B cell (primary cell): Measurements from ENCODE around the gene CILP2. TPM values are rescaled to one million over a fixed set of nuclear protein-coding genes. Genes with fewer than 3 reads are reported as not detected.

Experiments
- ATAC-seq: fragments of 200-7000 bp; cut with Tn5 transposase; one replicate; pipeline ENCODE4 v1.10.0; 2021; ENCODE audit warnings: low read depth, mild to moderate bottlenecking, moderate number of reproducible peaks, moderate library complexity
- CTCF ChIA-PET: fragments of 350-600 bp; sonication (Branson Sonifier 250); formaldehyde crosslinking; loops from one replicate; lab custom pipeline; 2021; ENCODE audit warnings: antibody characterized with exemption, inconsistent platforms; lab: Charles Lee
- POLR2A ChIA-PET: fragments of 350-600 bp; sonication (Branson Sonifier 250); formaldehyde crosslinking; loops from one replicate; lab custom pipeline; 2021; ENCODE audit warnings: antibody characterized with exemption; lab: Charles Lee
- DNase-seq: peaks from one replicate; pipeline ENCODE4 v3.0.0; 2013
- H2AFZ ChIP-seq: 2 replicates; pipeline ENCODE4 v1.6.1; 2012; ENCODE audit warnings: mild to moderate bottlenecking, low read depth, low read length; ENCODE audit not compliant: insufficient read depth, poor library complexity, severe bottlenecking
- H3K27ac ChIP-seq, 2 donors: 1 replicate in 1 of 2; 2 replicates in 1 of 2; pipeline ENCODE4 v1.5.1; 2012 to 2013; ENCODE audit warnings: low read length in 2 of 2, mild to moderate bottlenecking in 2 of 2, moderate library complexity in 1 of 2
- H3K27me3 ChIP-seq, 4 experiments: fragments of 200-600 bp in 1 of 4; sonication (generic) in 1 of 4; replicated peaks in 1 of 4; 1 replicate in 2 of 4; 2 replicates in 2 of 4; pipeline versions ENCODE4 v1.6.1 to v1.7.0; 2013 to 2016; ENCODE audit warnings: low read length in 3 of 4, mild to moderate bottlenecking in 2 of 4, mixed read lengths in 1 of 4, moderate library complexity in 1 of 4; ENCODE audit not compliant: insufficient read depth in 4 of 4, control insufficient read depth in 3 of 4; ENCODE audit errors: control extremely low read depth in 1 of 4
- H3K36me3 ChIP-seq, 2 experiments: replicated peaks in 1 of 2; 1 replicate in 1 of 2; 2 replicates in 1 of 2; pipeline versions ENCODE4 v1.6.1 to v1.7.1; 2013; ENCODE audit warnings: low read length in 1 of 2; ENCODE audit not compliant: insufficient read depth in 2 of 2, control insufficient read depth in 1 of 2; ENCODE audit errors: control extremely low read depth in 1 of 2, extremely low read depth in 1 of 2
- H3K4me1 ChIP-seq, 2 donors: fragments of 200-600 bp in 1 of 2; sonication (generic) in 1 of 2; 1 replicate in 1 of 2; 2 replicates in 1 of 2; pipeline versions ENCODE4 v1.5.1 to v1.6.1; 2013 to 2017; ENCODE audit warnings: low read length in 2 of 2; ENCODE audit not compliant: control insufficient read depth in 2 of 2, insufficient read depth in 2 of 2
- H3K4me2 ChIP-seq: replicated peaks from 2 replicates; pipeline ENCODE3; 2012; ENCODE audit warnings: mild to moderate bottlenecking, low read depth, low read length; ENCODE audit not compliant: poor library complexity, severe bottlenecking
- H3K4me3 ChIP-seq, 5 experiments: fragments of 200-600 bp in 1 of 5; sonication (generic) in 1 of 5; 1 replicate in 3 of 5; 2 replicates in 2 of 5; pipeline versions ENCODE4 v1.5.1 to v1.7.0; 2011 to 2016; ENCODE audit warnings: low read length in 4 of 5, mild to moderate bottlenecking in 4 of 5, low read depth in 2 of 5, control low read depth in 1 of 5, moderate library complexity in 1 of 5; ENCODE audit not compliant: insufficient read depth in 1 of 5; ENCODE audit errors: control extremely low read depth in 1 of 5, extremely low read depth in 1 of 5
- H3K79me2 ChIP-seq: fragments of 200-600 bp; sonication (generic); one replicate; pipeline ENCODE4 v1.6.0; 2016; ENCODE audit warnings: low read length; ENCODE audit not compliant: control insufficient read depth, insufficient read depth
- H3K9ac ChIP-seq: fragments of 200-600 bp; sonication (generic); 2 replicates; pipeline ENCODE4 v1.6.1; 2017; ENCODE audit warnings: mild to moderate bottlenecking, low read length, moderate library complexity
- H3K9me3 ChIP-seq, 3 donors: one replicate each; pipeline versions ENCODE4 v1.6.1 to v1.7.1; 2013; ENCODE audit warnings: low read length in 2 of 3; ENCODE audit not compliant: control insufficient read depth in 2 of 3, insufficient read depth in 1 of 3; ENCODE audit errors: control extremely low read depth in 1 of 3
- H4K20me1 ChIP-seq: 2 replicates; pipeline ENCODE4 v1.6.0; 2012; ENCODE audit warnings: mild to moderate bottlenecking, low read length; ENCODE audit not compliant: insufficient read depth, control insufficient read depth, poor library complexity, severe bottlenecking
- H3K27ac Mint-ChIP-seq: one replicate; pipeline ENCODE4 v1.8.0; 2021; ENCODE audit warnings: mixed read lengths
- H3K27me3 Mint-ChIP-seq: one replicate; pipeline ENCODE4 v1.8.0; 2021; ENCODE audit warnings: mixed read lengths
- H3K4me1 Mint-ChIP-seq: one replicate; pipeline ENCODE4 v1.8.0; 2021; ENCODE audit warnings: mixed read lengths
- H3K4me3 Mint-ChIP-seq: one replicate; pipeline ENCODE4 v1.8.0; 2021; ENCODE audit warnings: mixed read lengths
- H3K9me3 Mint-ChIP-seq: one replicate; pipeline ENCODE4 v1.8.0; 2022; ENCODE audit warnings: mixed read lengths; ENCODE audit not compliant: insufficient read depth
- EZH2 ChIP-seq: IDR thresholded peaks from 2 replicates; pipeline ENCODE4 v1.6.1; 2012; ENCODE audit warnings: borderline replicate concordance, low read depth, mild to moderate bottlenecking, moderate library complexity, low read length; ENCODE audit not compliant: insufficient read depth, poor library complexity, severe bottlenecking
- WGBS: methylation state at CpG from one replicate; pipeline ENCODE4 v1.1.5; 2013; ENCODE audit warnings: missing lambda C conversion rate; ENCODE audit not compliant: insufficient coverage; 5-methylcytosine and 5-hydroxymethylcytosine counted together
- intact Hi-C: fragments of 100-400 bp; cut with micrococcal nuclease; formaldehyde crosslinking; loops from one replicate; pipeline ENCODE4 v1.10.0; 2022
- polyA plus RNA-seq: library from polyadenylated mRNA; depleted of rRNA; stranded (reverse); fragments of >200 nt; gene quantifications from 2 replicates; pipeline ENCODE4 v1.2.3, GENCODE V29; 2012
- total RNA-seq, 2 donors: library from RNA; stranded (reverse); fragments of 120-200 nt in 1 of 2; gene quantifications; 1 replicate in 1 of 2; 2 replicates in 1 of 2; pipeline versions ENCODE4 v1.2.3 to v1.2.4, GENCODE V29; 2013 to 2022
- TF ChIP-seq, protein P1 (sequence below): fragments of 200-600 bp; IDR thresholded peaks from one replicate; pipeline ENCODE4 v1.8.0; 2022; ENCODE audit warnings: antibody characterized with exemption, mild to moderate bottlenecking

The CILP2 gene
- total and polyA plus RNA-seq, 2 donors (not counting 1 experiment from before 2014, with no cell fraction given) = 0.04 to 0.12 TPM

DNA sequence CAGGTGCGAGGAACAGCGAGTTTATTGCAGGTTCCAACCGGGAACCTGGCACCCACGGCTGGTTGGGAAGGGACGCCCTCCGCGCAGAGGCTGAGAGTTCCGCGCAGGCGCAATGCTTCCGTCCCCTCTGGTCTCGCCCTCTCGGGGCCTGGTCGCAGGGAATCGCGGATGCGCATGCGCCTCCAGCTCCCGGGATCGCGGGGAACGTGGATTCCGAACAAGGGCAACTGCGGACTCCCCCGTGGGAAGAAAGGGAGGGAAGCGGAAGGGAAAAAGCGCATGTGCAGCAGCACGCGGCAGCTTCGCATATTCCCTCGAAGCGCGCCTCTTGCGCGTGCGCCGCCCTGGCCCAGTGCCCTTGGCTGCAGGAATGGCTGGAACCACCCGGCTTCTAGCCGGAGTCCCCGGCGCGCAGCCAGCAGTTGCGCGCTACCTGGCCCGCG is 23.8 kb upstream of the CILP2 start:
- peaks cover 3% of the 10 kb centered on the region for H4K20me1 ChIP-seq
- peaks cover 12 to 23% of the 10 kb centered on the region in 2 donors for H3K4me1 ChIP-seq
- no peaks in the 10 kb centered on the region for H3K27me3 ChIP-seq
- H3K27ac Mint-ChIP-seq = no peak overlapping the region
- H3K4me3 ChIP-seq = peak overlapping the region in 2 of 5 experiments; percentile 15 to 17
- H2AFZ ChIP-seq = no peak overlapping the region
- no peaks in the 10 kb centered on the region for H3K27me3 Mint-ChIP-seq
- H3K9ac ChIP-seq = no peak overlapping the region
- peak overlapping the region; percentile 85 for H3K4me2 ChIP-seq
- WGBS = 48% methylated on average over 46 of the region's 46 CpGs
- no peak for TF ChIP-seq EZH2
- TF ChIP-seq, protein P1, sequence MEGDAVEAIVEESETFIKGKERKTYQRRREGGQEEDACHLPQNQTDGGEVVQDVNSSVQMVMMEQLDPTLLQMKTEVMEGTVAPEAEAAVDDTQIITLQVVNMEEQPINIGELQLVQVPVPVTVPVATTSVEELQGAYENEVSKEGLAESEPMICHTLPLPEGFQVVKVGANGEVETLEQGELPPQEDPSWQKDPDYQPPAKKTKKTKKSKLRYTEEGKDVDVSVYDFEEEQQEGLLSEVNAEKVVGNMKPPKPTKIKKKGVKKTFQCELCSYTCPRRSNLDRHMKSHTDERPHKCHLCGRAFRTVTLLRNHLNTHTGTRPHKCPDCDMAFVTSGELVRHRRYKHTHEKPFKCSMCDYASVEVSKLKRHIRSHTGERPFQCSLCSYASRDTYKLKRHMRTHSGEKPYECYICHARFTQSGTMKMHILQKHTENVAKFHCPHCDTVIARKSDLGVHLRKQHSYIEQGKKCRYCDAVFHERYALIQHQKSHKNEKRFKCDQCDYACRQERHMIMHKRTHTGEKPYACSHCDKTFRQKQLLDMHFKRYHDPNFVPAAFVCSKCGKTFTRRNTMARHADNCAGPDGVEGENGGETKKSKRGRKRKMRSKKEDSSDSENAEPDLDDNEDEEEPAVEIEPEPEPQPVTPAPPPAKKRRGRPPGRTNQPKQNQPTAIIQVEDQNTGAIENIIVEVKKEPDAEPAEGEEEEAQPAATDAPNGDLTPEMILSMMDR = no peak
- no peak for ATAC-seq
- peak overlapping the region; percentile 71 for H3K4me3 Mint-ChIP-seq
- H3K9me3 ChIP-seq = peaks cover 0 to 17% (median 0%) of the 10 kb centered on the region in 3 donors
- H3K79me2 ChIP-seq = peaks cover 36% of the 10 kb centered on the region
- H3K4me1 Mint-ChIP-seq = peaks cover 16% of the 10 kb centered on the region
- intact Hi-C loops = loop anchor here (10.0 kb wide), 1 partner anchor 561 kb away; the partner anchor contains the start of gene ZNF90
- CTCF ChIA-PET = interaction anchor here (0.8 to 1.8 kb wide), 2 partner anchors 23 to 150 kb away, joined by 3 to 9 read pairs; no protein-coding TSS in a partner anchor
- H3K36me3 ChIP-seq = no peaks in the 10 kb centered on the region
- H3K27ac ChIP-seq = no peak overlapping the region
- H3K9me3 Mint-ChIP-seq = no peaks in the 10 kb centered on the region
- POLR2A ChIA-PET = interaction anchor here (0.6 kb wide), 1 partner anchor 8 kb away, joined by 4 read pairs; no protein-coding TSS in a partner anchor
- no peak for DNase-seq
